Lower leg skin (tissue), 4 donors: ENCODE results near the gene VPREB3. TPM values are rescaled to one million over a fixed set of nuclear protein-coding genes. Genes with fewer than 3 reads are reported as not detected.

ENCODE experiments used
- DNase-seq, 2 donors: peaks; one replicate each; pipeline ENCODE4 v3.0.0-alpha.2; 2019; ENCODE audit warnings: low spot score in 2 of 2
- H3K4me3 ChIP-seq: fragments of 200-600 bp; sonication (generic); 2 replicates; pipeline ENCODE4 v1.5.1; 2017; ENCODE audit warnings: mild to moderate bottlenecking, low read depth; ENCODE audit not compliant: poor library complexity, severe bottlenecking
- POLR2A ChIP-seq, 2 donors: fragments of 450-650 bp; IDR thresholded peaks; one replicate each; pipeline ENCODE4 v1.6.1; 2016 to 2017; ENCODE audit warnings: antibody characterized with exemption in 2 of 2, mild to moderate bottlenecking in 1 of 2, moderate library complexity in 1 of 2
- WGBS, 2 donors: methylation state at CpG; one replicate each; pipeline ENCODE4 v1.1.5; 2018; 5-methylcytosine and 5-hydroxymethylcytosine counted together
- intact Hi-C: fragments of 100-400 bp; cut with DNase I; formaldehyde crosslinking; loops from one replicate; pipeline ENCODE4 v1.15.0; 2023; ENCODE audit warnings: low total_unique reads
- total RNA-seq, 4 donors: library from RNA; depleted of rRNA; stranded (reverse); fragments of >200 nt; gene quantifications; one replicate each; pipeline ENCODE4 v1.1.0, GENCODE V29; 2016
- TF ChIP-seq, protein P1 (sequence below), 3 donors: fragments of 450-650 bp; IDR thresholded peaks; one replicate each; pipeline ENCODE4 v1.5.1; 2016; ENCODE audit warnings: antibody characterized with exemption in 3 of 3, mild to moderate bottlenecking in 3 of 3, moderate library complexity in 2 of 3

Gene VPREB3
- total RNA-seq, 4 donors from 2014 or later = not detected

GRCh38 chr22:23704829-23705228 is 49.4 kb downstream of the VPREB3 start:
- DNase-seq = no peak
- 82 to 90% methylated on average over 3 of the region's 3 CpGs for WGBS, 2 donors
- TF ChIP-seq, protein P1, sequence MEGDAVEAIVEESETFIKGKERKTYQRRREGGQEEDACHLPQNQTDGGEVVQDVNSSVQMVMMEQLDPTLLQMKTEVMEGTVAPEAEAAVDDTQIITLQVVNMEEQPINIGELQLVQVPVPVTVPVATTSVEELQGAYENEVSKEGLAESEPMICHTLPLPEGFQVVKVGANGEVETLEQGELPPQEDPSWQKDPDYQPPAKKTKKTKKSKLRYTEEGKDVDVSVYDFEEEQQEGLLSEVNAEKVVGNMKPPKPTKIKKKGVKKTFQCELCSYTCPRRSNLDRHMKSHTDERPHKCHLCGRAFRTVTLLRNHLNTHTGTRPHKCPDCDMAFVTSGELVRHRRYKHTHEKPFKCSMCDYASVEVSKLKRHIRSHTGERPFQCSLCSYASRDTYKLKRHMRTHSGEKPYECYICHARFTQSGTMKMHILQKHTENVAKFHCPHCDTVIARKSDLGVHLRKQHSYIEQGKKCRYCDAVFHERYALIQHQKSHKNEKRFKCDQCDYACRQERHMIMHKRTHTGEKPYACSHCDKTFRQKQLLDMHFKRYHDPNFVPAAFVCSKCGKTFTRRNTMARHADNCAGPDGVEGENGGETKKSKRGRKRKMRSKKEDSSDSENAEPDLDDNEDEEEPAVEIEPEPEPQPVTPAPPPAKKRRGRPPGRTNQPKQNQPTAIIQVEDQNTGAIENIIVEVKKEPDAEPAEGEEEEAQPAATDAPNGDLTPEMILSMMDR (IDR thresholded peaks at IDR 0.05) = no peak
- no peak for TF ChIP-seq POLR2A (IDR thresholded peaks at IDR 0.05)
- intact Hi-C loops = no loop called here
- no peak overlapping the region for H3K4me3 ChIP-seq

GRCh38 chr22:23704062-23704461 is 50.2 kb downstream of the VPREB3 start:
- TF ChIP-seq, protein P1 (IDR thresholded peaks at IDR 0.05) = no peak
- TF ChIP-seq POLR2A (IDR thresholded peaks at IDR 0.05) = no peak
- WGBS, 2 donors = 85 to 93% methylated on average over 5 of the region's 5 CpGs
- no peak overlapping the region for H3K4me3 ChIP-seq
- intact Hi-C loops = no loop called here
- DNase-seq = no peak

Other genes with a start within 250 kb of the VPREB3 start
- gene IGLL1, start 174.1 kb downstream of the VPREB3 start, total RNA-seq = not detected
- under 1 TPM in 1 of 4 donors, not detected in 3; 0.75 TPM for gene DRICH1, start 122.1 kb downstream of the VPREB3 start, total RNA-seq
- under 1 TPM in 1 of 4 donors, not detected in 3; 0.39 TPM for gene RGL4, start 63.4 kb downstream of the VPREB3 start, total RNA-seq
- gene ZNF70, start 3.3 kb downstream of the VPREB3 start, total RNA-seq = 1 to 10 TPM in 3 of 4 donors, under 1 TPM in 1; 0.63 to 3.2 (median 2.0) TPM
- not detected for gene C22orf15, start 8.6 kb upstream of the VPREB3 start, total RNA-seq
- 10 to 100 TPM in 2 of 4 donors, 1 to 10 TPM in 2; 3.8 to 28.3 (median 11.4) TPM for gene CHCHD10, start 13.5 kb upstream of the VPREB3 start, total RNA-seq
- gene MMP11, start 18.4 kb upstream of the VPREB3 start, total RNA-seq = 1 to 10 TPM in 3 of 4 donors, under 1 TPM in 1; 0.51 to 2.7 (median 1.9) TPM
- 10 to 100 TPM; 52.2 to 61.6 (median 55.2) TPM for gene SMARCB1, start 32.5 kb upstream of the VPREB3 start, total RNA-seq
- under 1 TPM; 0.21 to 0.49 (median 0.33) TPM for gene DERL3, start 84.6 kb upstream of the VPREB3 start, total RNA-seq
- 10 to 100 TPM in 1 of 4 donors, 1 to 10 TPM in 3; 5.0 to 11.1 (median 8.6) TPM for gene SLC2A11, start 103.5 kb upstream of the VPREB3 start, total RNA-seq
- 100 to 1,000 TPM; 156 to 362 (median 318) TPM for gene MIF, start 140.0 kb upstream of the VPREB3 start, total RNA-seq
- 10 to 100 TPM in 2 of 4 donors, 1 to 10 TPM in 1, not detected in 1; 2.4 to 14.3 (median 11.6) TPM for gene GSTT2B, start 206.8 kb upstream of the VPREB3 start, total RNA-seq
- gene DDTL, start 212.5 kb upstream of the VPREB3 start, total RNA-seq = 1 to 10 TPM in 2 of 4 donors, not detected in 2; 2.7 to 3.1 TPM
- gene DDT, start 220.0 kb upstream of the VPREB3 start, total RNA-seq = 100 to 1,000 TPM in 3 of 4 donors, 10 to 100 TPM in 1; 97.0 to 133 (median 118) TPM
- 1 to 10 TPM in 1 of 4 donors, under 1 TPM in 1, not detected in 2; 0.88 to 1.4 TPM for gene GSTT2, start 225.7 kb upstream of the VPREB3 start, total RNA-seq